Activated CD4-positive, alpha-beta T cell treated with anti-CD3 and anti-CD28 coated beads, Interleukin-2, amount 50 U/mL, for 24 hours (primary cell): ENCODE measurements around the gene SPSB1.

Experiments used
- DNase-seq, 2 donors: peaks; one replicate each; pipeline ENCODE4 v3.0.0-alpha.2; 2020; ENCODE audit warnings: low read depth in 1 of 2, low spot score in 1 of 2

The SPSB1 gene

GRCh38 chr1:9341301-9341845, 48.7 kb downstream of the SPSB1 start:
- DNase-seq, result no peak

- DNase-seq, result no peak
These were observed 50.6 kb downstream of the SPSB1 start for GRCh38 chr1:9343269-9343668.

- DNase-seq, result no peak
These were observed 51.9 kb downstream of the SPSB1 start for GRCh38 chr1:9344426-9345200.

GRCh38 chr1:9345471-9345870, 52.8 kb downstream of the SPSB1 start:
- no peak for DNase-seq

GRCh38 chr1:9345922-9346321, 53.2 kb downstream of the SPSB1 start:
- DNase-seq, result no peak

- no peak for DNase-seq
These were observed 53.9 kb downstream of the SPSB1 start for GRCh38 chr1:9346566-9346965.

- DNase-seq, result no peak
These were observed 54.6 kb downstream of the SPSB1 start for GRCh38 chr1:9347095-9347850.

GRCh38 chr1:9349331-9349851, 56.7 kb downstream of the SPSB1 start:
- DNase-seq, result no peak

- no peak for DNase-seq
These were observed 57.6 kb downstream of the SPSB1 start for GRCh38 chr1:9350013-9350908.

GRCh38 chr1:9350960-9351359, 58.3 kb downstream of the SPSB1 start:
- no peak for DNase-seq

- no peak for DNase-seq
These were observed 59.1 kb downstream of the SPSB1 start for GRCh38 chr1:9351654-9352271.

- DNase-seq, result no peak
These were observed 59.9 kb downstream of the SPSB1 start for GRCh38 chr1:9352377-9353134.

GRCh38 chr1:9355503-9355902, 62.8 kb downstream of the SPSB1 start:
- no peak for DNase-seq

GRCh38 chr1:9356021-9356420, 63.3 kb downstream of the SPSB1 start:
- DNase-seq, result no peak

GRCh38 chr1:9356829-9357466, 64.3 kb downstream of the SPSB1 start:
- no peak for DNase-seq

GRCh38 chr1:9357958-9358357, 65.3 kb downstream of the SPSB1 start:
- DNase-seq, result no peak

- DNase-seq, result no peak
These were observed 67.8 kb downstream of the SPSB1 start for GRCh38 chr1:9360371-9361064.

GRCh38 chr1:9361630-9362260, 69.1 kb downstream of the SPSB1 start:
- no peak for DNase-seq
